ENCODE data around the gene ADCY1.

ADCY1 gene

GRCh38 chr7:45677311-45677900 is 103.2 kb downstream of the ADCY1 start:
- no peak for DNase-seq (ENCODE audit: low read depth)

GRCh38 chr7:45679516-45679915 is 105.3 kb downstream of the ADCY1 start:
- no peak for DNase-seq (ENCODE audit: low read depth)

DNA sequence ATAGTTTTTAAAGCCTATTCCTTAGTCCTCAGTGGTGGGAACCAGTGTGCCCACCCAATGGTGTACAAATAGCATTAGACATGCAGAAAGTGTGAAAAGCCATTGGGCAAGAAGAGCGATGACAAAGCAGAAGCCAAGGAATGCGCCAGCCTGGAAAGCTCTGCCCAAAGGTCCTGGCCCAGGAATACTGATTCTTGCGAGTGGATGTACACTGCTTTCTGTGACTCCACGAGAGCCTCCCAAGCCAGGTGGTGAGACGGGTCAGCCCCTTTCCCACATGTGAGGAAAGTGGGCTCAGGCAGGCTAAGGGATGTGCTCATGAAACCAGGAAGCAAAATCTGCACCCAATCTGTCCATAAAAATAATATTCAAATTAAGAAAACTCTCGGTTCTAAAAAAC is 106.6 kb downstream of the ADCY1 start:
- no peak for DNase-seq (ENCODE audit: low read depth)

DNA sequence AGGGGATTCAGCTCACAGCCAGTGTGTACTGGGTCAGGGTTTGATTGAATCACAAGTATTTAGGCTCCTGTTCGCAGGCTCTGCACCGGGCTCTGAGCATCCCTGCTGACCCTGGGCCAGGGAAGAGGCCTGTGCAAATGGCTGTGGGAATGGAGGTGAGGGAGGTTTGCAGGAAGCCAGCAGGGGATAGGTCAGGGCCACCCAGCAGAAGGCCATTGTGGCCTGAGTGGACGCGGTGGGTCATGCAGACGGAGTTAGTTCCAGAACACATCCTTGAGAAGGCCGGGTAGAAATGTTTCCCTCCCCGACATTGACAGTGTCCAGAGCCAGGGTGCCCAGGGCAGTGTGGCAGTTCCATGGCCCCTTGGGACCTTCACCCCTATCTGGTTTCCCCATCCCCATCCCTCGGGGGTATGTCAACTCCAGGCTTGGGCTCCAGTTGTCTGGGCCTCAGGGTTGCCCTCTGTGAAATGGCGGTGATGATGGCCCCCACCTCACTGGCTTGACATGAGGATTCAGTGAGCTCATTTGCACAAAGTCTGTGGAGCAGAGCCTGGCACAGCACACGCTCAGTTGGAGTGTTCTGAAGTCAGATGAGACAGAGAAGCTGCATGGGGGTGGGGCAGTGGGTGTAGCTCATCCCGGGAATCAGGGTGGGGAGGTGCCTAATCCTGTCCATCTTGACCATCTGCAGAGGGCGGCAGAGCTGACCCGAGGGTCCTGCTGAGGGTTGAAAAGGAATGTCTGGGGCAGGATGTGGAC is 107.6 kb downstream of the ADCY1 start:
- no peak for DNase-seq (ENCODE audit: low read depth)

DNA sequence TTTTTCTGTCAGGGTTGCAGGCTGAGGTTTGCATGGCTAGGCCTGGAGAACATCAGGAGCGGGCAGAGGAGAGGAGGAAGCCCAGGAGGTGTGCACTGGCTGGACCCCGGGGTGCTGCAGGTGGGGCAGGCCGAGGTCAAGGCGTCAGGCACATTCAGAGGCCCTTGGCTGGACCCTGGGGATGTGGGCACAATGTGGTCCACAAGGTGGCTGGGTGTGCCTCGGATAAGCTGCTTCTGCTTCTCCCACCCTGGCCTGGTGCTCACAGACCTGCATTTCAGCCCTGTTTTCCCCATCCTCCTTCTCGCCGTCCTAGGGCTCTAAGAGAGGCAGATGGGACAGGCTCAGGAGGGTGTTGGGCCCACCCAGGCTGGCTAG is 108.2 kb downstream of the ADCY1 start:
- no peak for DNase-seq (ENCODE audit: low read depth)

DNA sequence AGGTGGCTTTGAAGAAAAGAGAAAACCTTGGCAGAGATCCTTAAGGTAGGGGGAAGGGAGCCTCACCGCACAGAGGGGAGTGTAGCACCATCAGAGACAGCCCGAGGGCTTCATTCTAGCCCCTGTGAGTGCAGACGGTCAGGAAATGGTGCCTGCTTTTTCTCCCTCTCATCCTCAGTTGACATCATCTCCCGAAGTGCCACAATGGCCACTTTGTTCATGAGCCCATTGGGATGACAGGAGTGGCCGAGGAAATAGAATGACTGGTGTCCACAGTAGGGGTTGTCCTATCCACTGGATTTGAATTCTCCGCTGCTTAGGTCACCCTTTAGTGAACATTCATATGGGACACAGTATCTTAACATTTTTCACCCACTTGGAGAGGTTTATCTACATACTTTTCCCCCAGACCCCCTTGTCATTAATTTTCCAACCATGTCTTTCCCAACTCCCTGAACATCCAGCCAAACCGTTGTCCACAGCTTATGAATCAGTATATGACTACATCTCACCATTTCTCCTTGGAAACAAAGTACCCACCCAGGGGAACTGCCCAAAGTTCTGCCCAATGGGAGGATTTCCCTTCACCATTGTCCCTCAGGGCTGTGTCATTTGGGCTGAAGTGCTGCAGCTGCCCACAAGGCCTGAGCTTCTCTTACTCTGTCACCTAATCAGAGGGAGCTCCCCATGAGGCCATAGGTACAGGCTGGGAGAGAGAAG is 108.8 kb downstream of the ADCY1 start:
- DNase-seq (ENCODE audit: low read depth), result no peak

- no peak for DNase-seq (ENCODE audit: low read depth)
Measured at GRCh38 chr7:45683556-45684148, 109.5 kb downstream of the ADCY1 start.

GRCh38 chr7:45684910-45685618 is 110.9 kb downstream of the ADCY1 start:
- DNase-seq (ENCODE audit: low read depth), result no peak

DNA sequence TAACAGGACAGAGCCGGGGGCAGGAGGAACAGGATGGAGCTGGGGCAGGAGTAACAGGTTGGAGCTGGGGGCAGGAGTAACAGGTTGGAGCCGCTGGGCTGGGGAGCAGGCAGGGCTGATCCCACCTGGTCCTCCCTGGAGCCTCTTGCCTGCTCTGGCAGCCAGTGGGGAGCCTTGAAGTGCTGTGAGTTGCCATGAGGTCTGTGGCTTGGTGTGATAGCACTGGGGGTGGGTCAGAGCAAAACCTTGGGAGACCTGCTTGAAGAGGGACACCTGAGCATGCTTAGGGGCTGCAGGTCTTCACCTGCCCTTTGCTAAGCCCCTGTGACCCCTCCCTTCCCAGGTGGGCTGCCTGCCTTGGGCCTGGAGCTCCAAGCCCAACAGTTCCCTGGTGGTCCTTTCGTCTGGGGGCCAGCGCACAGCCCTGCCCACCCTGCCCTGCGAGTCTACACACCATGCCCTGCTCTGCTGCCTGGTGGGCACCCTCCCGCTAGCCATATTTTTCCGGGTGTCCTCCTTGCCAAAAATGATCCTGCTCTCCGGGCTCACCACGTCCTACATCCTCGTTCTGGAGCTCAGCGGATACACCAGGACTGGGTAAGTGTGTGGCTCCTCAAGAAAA is 111.6 kb downstream of the ADCY1 start:
- DNase-seq (ENCODE audit: low read depth), result no peak

GRCh38 chr7:45686441-45687184 is 112.4 kb downstream of the ADCY1 start:
- no peak for DNase-seq (ENCODE audit: low read depth)

DNA sequence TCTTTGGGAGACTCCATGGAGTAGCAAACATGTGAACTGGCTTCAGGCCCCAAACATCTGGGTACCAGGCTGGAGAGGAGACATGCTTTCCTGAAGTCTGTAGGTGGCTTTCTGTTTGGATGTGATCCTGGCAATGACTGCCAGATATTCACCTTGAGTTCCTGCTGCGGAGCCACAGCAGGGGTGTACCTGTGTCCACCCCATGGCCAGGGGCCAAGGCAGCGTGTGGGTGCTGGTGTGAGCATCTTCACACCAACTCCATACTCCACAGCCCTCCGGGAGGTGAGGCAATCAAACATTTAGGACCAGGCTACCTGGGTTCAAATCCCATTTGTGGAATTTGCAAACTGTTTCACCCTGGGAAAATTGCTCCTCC is 113.0 kb downstream of the ADCY1 start:
- DNase-seq (ENCODE audit: low read depth), result no peak

- DNase-seq (ENCODE audit: low read depth), result no peak
Measured at GRCh38 chr7:45687721-45688120, 113.6 kb downstream of the ADCY1 start.

GRCh38 chr7:45688382-45688781 is 114.2 kb downstream of the ADCY1 start:
- DNase-seq (ENCODE audit: low read depth), result no peak

GRCh38 chr7:45689011-45689796 is 115.0 kb downstream of the ADCY1 start:
- peak; percentile 12 for DNase-seq (ENCODE audit: low read depth)

DNA sequence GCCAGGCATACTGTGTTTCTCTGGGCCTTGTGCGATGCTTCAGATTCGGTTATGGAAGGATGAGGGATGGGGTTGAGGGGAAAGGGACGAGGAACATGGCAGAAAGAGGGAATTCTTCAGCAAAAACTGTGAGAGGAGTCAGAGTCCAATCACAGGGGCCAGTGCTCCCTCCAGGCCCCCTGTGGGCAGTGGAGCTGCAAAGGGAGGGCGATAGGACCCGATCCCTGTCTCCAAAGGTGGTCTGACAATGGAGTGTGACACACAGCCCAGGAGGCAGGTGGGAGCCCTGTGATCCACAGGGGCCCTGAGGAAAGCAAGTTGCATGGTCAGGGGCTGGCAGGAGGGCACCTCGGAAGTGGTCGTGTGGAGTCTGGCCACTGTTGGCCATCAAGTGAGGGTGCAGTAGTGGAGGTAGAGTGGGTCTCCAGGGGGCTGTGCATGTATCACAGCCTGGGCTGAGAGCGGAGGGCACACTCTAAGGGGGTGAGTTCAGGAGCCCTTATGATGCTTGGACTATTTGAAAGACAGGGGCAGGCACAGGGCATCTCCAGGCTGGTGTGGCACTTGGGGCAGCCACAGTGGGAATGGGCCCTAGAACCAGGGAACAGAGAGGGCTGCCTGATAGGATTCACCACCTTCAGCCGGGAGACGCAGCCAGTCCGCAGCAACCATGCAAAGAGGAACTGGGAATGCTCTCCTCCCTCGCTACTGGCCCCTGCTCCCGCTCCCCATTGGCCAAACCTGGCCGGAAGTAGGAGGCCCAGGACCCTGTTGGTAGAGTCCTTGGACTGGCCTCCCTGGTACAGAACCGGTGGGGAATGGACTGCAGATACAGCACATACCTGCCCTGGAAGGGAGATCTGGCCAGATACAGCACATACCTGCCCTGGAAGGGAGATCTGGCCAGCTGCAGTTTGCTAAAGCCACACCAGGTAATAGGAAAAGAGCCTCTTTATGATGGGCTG is 115.9 kb downstream of the ADCY1 start:
- no peak for DNase-seq (ENCODE audit: low read depth)

GRCh38 chr7:45690762-45691150 is 116.6 kb downstream of the ADCY1 start:
- no peak for DNase-seq (ENCODE audit: low read depth)

DNA sequence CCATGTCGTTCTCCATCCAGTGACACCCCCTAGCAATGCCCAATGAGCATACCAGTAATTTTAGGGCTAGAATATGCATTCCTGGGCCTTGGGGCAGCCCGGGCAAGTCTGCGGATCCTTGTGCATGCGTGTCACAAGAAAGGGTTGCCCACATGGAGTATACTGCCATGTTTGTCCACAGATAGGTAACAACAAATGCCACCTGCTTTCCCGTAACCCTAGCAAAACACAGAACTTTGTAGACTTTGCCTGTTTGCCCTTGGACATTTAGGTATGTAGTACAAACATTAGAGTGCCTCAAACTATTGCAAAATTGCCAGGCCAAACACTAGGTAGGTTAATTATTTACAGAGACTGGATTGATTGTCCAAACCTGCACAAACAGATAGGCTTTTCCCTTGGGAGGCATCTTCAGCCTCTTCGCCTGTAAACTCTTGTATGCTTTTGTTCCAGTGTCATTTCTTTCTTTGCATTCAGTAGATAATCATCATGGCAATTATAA is 117.0 kb downstream of the ADCY1 start:
- DNase-seq (ENCODE audit: low read depth), result no peak

GRCh38 chr7:45692031-45692430 is 117.9 kb downstream of the ADCY1 start:
- DNase-seq (ENCODE audit: low read depth), result no peak

All from fibroblast of gingiva (primary cell).